IPS-15b (cell line): ENCODE data around the gene EXOC4.

Experiments used
- H3K27me3 ChIP-seq: one replicate; pipeline ENCODE4 v1.6.1; 2013; ENCODE audit warnings: low read length; ENCODE audit not compliant: control insufficient read depth, insufficient read depth
- H3K36me3 ChIP-seq: one replicate; pipeline ENCODE4 v1.6.1; 2013; ENCODE audit warnings: low read length; ENCODE audit not compliant: control insufficient read depth, insufficient read depth
- H3K4me1 ChIP-seq: one replicate; pipeline ENCODE4 v1.6.1; 2013; ENCODE audit warnings: mild to moderate bottlenecking, low read length; ENCODE audit not compliant: control insufficient read depth, insufficient read depth
- H3K4me3 ChIP-seq: one replicate; pipeline ENCODE4 v1.5.1; 2013; ENCODE audit warnings: low read depth, low read length
- H3K9ac ChIP-seq: one replicate; pipeline ENCODE4 v1.6.1; 2013; ENCODE audit warnings: low read depth, mild to moderate bottlenecking, low read length
- H3K9me3 ChIP-seq: one replicate; pipeline ENCODE4 v1.6.1; 2013; ENCODE audit warnings: mild to moderate bottlenecking, low read length; ENCODE audit not compliant: control insufficient read depth, insufficient read depth

Gene EXOC4

GRCh38 chr7:133822001-133822641, 569.2 kb downstream of the EXOC4 start:
- Histone ChIP-seq H3K4me1 (no peaks in the 10 kb centered on the region), H3K9me3 (no peaks in the 10 kb centered on the region), H3K36me3 (no peaks in the 10 kb centered on the region), H3K9ac (no peak overlapping the region), H3K4me3 (no peak overlapping the region), H3K27me3 (no peaks in the 10 kb centered on the region)

- Histone ChIP-seq H3K36me3 (no peaks in the 10 kb centered on the region), H3K27me3 (no peaks in the 10 kb centered on the region), H3K9me3 (no peaks in the 10 kb centered on the region), H3K9ac (no peak overlapping the region), H3K4me3 (no peak overlapping the region), H3K4me1 (no peaks in the 10 kb centered on the region)
These were observed 570.1 kb downstream of the EXOC4 start for GRCh38 chr7:133822868-133823552.

- Histone ChIP-seq H3K27me3 (no peaks in the 10 kb centered on the region), H3K36me3 (no peaks in the 10 kb centered on the region), H3K9ac (no peak overlapping the region), H3K4me1 (no peaks in the 10 kb centered on the region), H3K4me3 (no peak overlapping the region), H3K9me3 (no peaks in the 10 kb centered on the region)
These were observed 571.3 kb downstream of the EXOC4 start for GRCh38 chr7:133824132-133824531.

GRCh38 chr7:133827707-133828623, 575.1 kb downstream of the EXOC4 start:
- no peak overlapping the region for H3K4me3 ChIP-seq
- no peak overlapping the region for H3K9ac ChIP-seq
- H3K9me3 ChIP-seq: no peaks in the 10 kb centered on the region
- H3K36me3 ChIP-seq: no peaks in the 10 kb centered on the region
- no peaks in the 10 kb centered on the region for H3K4me1 ChIP-seq
- no peaks in the 10 kb centered on the region for H3K27me3 ChIP-seq

GRCh38 chr7:133828906-133829305, 576.0 kb downstream of the EXOC4 start:
- Histone ChIP-seq H3K4me1 (no peaks in the 10 kb centered on the region), H3K9me3 (no peaks in the 10 kb centered on the region), H3K4me3 (no peak overlapping the region), H3K27me3 (no peaks in the 10 kb centered on the region), H3K36me3 (no peaks in the 10 kb centered on the region), H3K9ac (no peak overlapping the region)

GRCh38 chr7:133829336-133829897, 576.5 kb downstream of the EXOC4 start:
- H3K4me1 ChIP-seq: no peaks in the 10 kb centered on the region
- H3K36me3 ChIP-seq: no peaks in the 10 kb centered on the region
- no peaks in the 10 kb centered on the region for H3K27me3 ChIP-seq
- no peak overlapping the region for H3K4me3 ChIP-seq
- no peak overlapping the region for H3K9ac ChIP-seq
- no peaks in the 10 kb centered on the region for H3K9me3 ChIP-seq

- H3K36me3 ChIP-seq: no peaks in the 10 kb centered on the region
- no peaks in the 10 kb centered on the region for H3K4me1 ChIP-seq
- H3K4me3 ChIP-seq: no peak overlapping the region
- no peak overlapping the region for H3K9ac ChIP-seq
- no peaks in the 10 kb centered on the region for H3K27me3 ChIP-seq
- no peaks in the 10 kb centered on the region for H3K9me3 ChIP-seq
These were observed 577.2 kb downstream of the EXOC4 start for GRCh38 chr7:133830081-133830480.

GRCh38 chr7:133836666-133837065, 583.8 kb downstream of the EXOC4 start:
- H3K36me3 ChIP-seq: no peaks in the 10 kb centered on the region
- H3K4me3 ChIP-seq: no peak overlapping the region
- H3K4me1 ChIP-seq: no peaks in the 10 kb centered on the region
- H3K9ac ChIP-seq: no peak overlapping the region
- no peaks in the 10 kb centered on the region for H3K9me3 ChIP-seq
- H3K27me3 ChIP-seq: no peaks in the 10 kb centered on the region

- Histone ChIP-seq H3K27me3 (no peaks in the 10 kb centered on the region), H3K9me3 (no peaks in the 10 kb centered on the region), H3K9ac (no peak overlapping the region), H3K4me1 (no peaks in the 10 kb centered on the region), H3K4me3 (no peak overlapping the region), H3K36me3 (no peaks in the 10 kb centered on the region)
These were observed 584.3 kb downstream of the EXOC4 start for GRCh38 chr7:133837224-133837623.

GRCh38 chr7:133839121-133839520, 586.2 kb downstream of the EXOC4 start:
- no peak overlapping the region for H3K9ac ChIP-seq
- H3K27me3 ChIP-seq: no peaks in the 10 kb centered on the region
- no peaks in the 10 kb centered on the region for H3K36me3 ChIP-seq
- H3K4me1 ChIP-seq: no peaks in the 10 kb centered on the region
- no peaks in the 10 kb centered on the region for H3K9me3 ChIP-seq
- H3K4me3 ChIP-seq: no peak overlapping the region

- Histone ChIP-seq H3K9me3 (no peaks in the 10 kb centered on the region), H3K27me3 (no peaks in the 10 kb centered on the region), H3K4me1 (no peaks in the 10 kb centered on the region), H3K4me3 (no peak overlapping the region), H3K36me3 (no peaks in the 10 kb centered on the region), H3K9ac (no peak overlapping the region)
These were observed 590.5 kb downstream of the EXOC4 start for GRCh38 chr7:133843341-133843740.
